Activated naive CD4-positive, alpha-beta T cell treated with anti-CD3 and anti-CD28 coated beads, Interleukin-2, amount 10 ng/mL, durations not matched to agents 7 days and 5 days (primary cell): ENCODE results near the gene THSD8.
"Not testable (repeated sequence)": the region's sequence is repeated elsewhere in the genome, so short reads cannot be mapped to it uniquely, and the experiment has no call there.

ENCODE experiments used
- CTCF ChIA-PET: fragments of 350-600 bp; sonication (Branson Sonifier 250); formaldehyde crosslinking; loops from one replicate; lab custom pipeline; 2021; ENCODE audit warnings: antibody characterized with exemption; lab: Charles Lee
- DNase-seq: peaks from one replicate; pipeline ENCODE4 v3.0.0-alpha.2; 2020
- H3K27ac Mint-ChIP-seq: one replicate; pipeline ENCODE4 v1.8.0; 2021; ENCODE audit warnings: mild to moderate bottlenecking, moderate library complexity, mixed read lengths
- H3K27me3 Mint-ChIP-seq: one replicate; pipeline ENCODE4 v1.8.0; 2021; ENCODE audit warnings: mild to moderate bottlenecking, mixed read lengths
- H3K36me3 Mint-ChIP-seq: one replicate; pipeline ENCODE4 v1.8.0; 2021; ENCODE audit warnings: mixed read lengths
- H3K4me1 Mint-ChIP-seq: one replicate; pipeline ENCODE4 v1.8.0; 2021; ENCODE audit warnings: mixed read lengths
- H3K4me3 Mint-ChIP-seq: one replicate; pipeline ENCODE4 v1.8.0; 2021; ENCODE audit warnings: mild to moderate bottlenecking, moderate library complexity, mixed read lengths
- H3K9me3 Mint-ChIP-seq: one replicate; pipeline ENCODE4 v1.8.0; 2021; ENCODE audit warnings: mixed read lengths

The THSD8 gene

DNA sequence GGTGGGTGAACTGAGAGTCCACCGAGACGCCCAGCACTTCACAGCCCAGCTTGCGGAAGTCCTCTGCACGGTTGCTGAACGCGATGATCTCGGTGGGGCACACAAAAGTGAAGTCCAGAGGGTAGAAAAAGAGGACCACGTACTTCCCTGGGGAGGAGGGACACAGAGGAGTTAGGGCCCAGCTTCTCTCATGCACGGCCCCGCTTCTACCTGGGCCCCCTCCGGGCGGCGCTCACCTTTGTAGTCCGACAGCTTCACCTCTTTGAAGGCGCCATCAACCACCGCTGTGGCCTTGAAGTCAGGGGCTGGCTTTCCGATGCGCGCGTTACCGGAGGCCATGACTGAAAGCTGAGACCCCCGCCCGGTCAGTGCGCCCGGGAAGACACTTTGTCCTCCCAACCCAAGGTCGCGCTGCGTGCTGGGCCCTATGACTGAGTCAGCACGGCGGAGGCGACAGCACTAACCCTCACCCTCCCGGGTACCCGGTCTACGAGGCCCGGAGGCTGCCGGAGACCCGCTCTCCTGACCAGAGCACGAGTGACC lies 875 bp upstream of the THSD8 start:
- Mint-ChIP-seq H3K27ac (peak overlapping the region; percentile 73), H3K4me3 (peak overlapping the region; percentile 83), H3K9me3 (no peaks in the 10 kb centered on the region), H3K27me3 (peaks cover 4% of the 10 kb centered on the region), H3K4me1 (peaks cover 39% of the 10 kb centered on the region), H3K36me3 (peaks cover 11% of the 10 kb centered on the region)
- peak; percentile 40 for DNase-seq
- CTCF ChIA-PET: interaction anchor here (0.7 to 14.0 kb wide), 2 partner anchors 32 to 47 kb away, joined by 3 to 706 read pairs; partner anchors contain the start of gene HOOK2

DNA sequence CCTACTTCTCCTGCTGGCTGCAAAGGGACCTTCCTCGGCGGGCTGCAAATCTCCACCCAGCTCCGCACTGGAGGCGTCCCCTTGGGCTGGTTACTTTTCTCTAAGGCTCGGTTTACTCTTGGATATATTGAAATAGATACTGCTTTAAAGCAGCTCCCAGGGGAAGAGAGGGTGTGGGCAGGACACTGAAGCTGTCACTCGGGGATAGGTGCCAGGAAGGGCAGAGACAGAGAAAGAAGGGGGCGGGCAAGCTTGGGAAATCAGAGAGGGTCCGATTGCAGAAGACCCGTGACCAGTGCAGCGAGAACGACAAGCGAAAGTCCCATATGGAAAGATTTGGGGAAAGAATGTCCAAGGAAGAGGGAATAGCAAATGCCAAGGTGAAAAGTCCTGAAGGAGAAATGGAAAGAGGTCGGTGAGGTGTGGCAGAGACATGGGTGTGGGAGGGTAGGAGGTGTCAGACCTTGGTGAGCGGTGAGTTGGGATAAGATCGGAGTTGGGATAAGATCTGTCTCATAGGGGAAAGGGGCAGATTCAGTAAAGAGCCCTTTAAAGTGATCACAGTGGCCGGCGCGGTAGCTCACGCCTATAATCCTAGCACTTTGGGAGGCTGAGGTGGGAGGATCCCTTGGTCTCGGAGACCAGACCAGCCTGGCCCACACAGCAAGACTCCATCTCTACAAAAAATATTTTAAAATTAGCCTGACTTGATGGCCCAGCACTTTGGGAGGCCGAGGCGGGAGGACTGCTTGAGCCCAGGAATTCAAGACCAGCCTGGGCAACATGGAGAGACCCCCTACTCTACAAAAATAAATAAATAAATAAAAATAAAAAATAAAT lies 618 bp downstream of the THSD8 start:
- peak overlapping the region; percentile 73 for H3K27ac Mint-ChIP-seq
- peaks cover 4% of the 10 kb centered on the region for H3K27me3 Mint-ChIP-seq
- no peaks in the 10 kb centered on the region for H3K9me3 Mint-ChIP-seq
- peaks cover 11% of the 10 kb centered on the region for H3K36me3 Mint-ChIP-seq
- peaks cover 43% of the 10 kb centered on the region for H3K4me1 Mint-ChIP-seq
- H3K4me3 Mint-ChIP-seq: peak overlapping the region; percentile 83
- CTCF ChIA-PET: interaction anchor here (0.6 to 14.0 kb wide), 7 partner anchors 11 to 163 kb away, joined by 3 to 706 read pairs (median 4); partner anchors contain the start of genes HOOK2 and RTBDN
- DNase-seq: no peak

DNA sequence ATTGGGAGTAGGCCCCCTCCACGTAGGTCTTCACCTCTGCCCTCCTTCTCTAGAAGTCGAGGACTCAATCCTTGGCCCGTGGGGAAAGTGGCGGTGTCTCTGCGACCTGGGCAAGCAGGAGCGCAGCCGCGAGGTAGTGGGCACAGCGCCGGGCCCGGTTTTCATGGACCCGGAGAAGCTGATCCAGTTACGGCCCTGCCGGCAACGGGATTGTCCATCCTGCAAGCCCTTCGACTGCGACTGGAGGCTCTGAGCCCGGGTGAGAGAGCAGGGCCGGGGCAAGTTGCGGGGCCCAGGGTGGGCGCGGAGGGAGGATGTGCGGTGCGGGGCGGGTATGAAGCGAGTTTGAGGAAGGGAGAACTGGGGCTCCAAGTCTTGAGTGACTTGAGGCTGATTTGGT lies 2.2 kb downstream of the THSD8 start:
- CTCF ChIA-PET: interaction anchor here (14.0 kb wide), 1 partner anchor 35 kb away, joined by 706 read pairs; the partner anchor contains the start of gene HOOK2
- Mint-ChIP-seq H3K36me3 (peaks cover 13% of the 10 kb centered on the region), H3K9me3 (no peaks in the 10 kb centered on the region), H3K27ac (no peak overlapping the region), H3K27me3 (peaks cover 4% of the 10 kb centered on the region), H3K4me3 (no peak overlapping the region), H3K4me1 (peaks cover 47% of the 10 kb centered on the region)
- DNase-seq: no peak

GRCh38 chr19:12806242-12807081 lies 4.6 kb downstream of the THSD8 start, which contains the start of gene RNASEH2A:
TSS of gene RNASEH2A (plus strand) at chr19:12806584. CDS start at chr19:12806674, 90 bp downstream.
- Mint-ChIP-seq H3K9me3 (no peaks in the 10 kb centered on the region), H3K4me3 (peak within 1 kb of the TSS; percentile 94), H3K27ac (peak within 1 kb of the TSS; percentile 88), H3K36me3 (peaks cover 15% of the 10 kb centered on the region), H3K27me3 (peaks cover 4% of the 10 kb centered on the region), H3K4me1 (peaks cover 29% of the 10 kb centered on the region)
- peak; percentile 92 for DNase-seq
- CTCF ChIA-PET: interaction anchor here (0.8 to 1.6 kb wide), 6 partner anchors 10 to 49 kb away, joined by 3 to 4 read pairs (median 3); no protein-coding TSS in a partner anchor

DNA sequence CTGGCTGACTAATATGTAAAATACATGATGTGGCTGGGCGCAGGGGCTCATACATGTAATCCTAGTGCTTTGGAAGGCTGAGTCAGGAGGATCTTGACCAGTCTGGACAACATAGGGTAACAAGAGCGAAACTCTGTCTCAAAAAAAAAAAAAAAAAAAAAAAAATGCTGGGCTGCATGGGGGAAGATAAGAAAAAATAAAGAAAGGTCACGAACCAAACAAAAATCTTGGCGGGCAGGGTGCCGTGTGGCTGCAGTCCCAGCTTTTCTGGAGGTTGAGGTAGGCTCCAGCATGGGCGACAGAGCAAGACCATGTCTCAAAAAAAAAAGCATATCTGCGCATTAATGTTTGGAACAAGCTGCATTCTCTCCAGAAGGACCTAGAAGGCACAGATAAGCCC lies 13.2 kb downstream of the THSD8 start:
- no peak overlapping the region for H3K27ac Mint-ChIP-seq
- H3K4me1 Mint-ChIP-seq: no peaks in the 10 kb centered on the region
- H3K9me3 Mint-ChIP-seq: no peaks in the 10 kb centered on the region
- no peak overlapping the region for H3K4me3 Mint-ChIP-seq
- CTCF ChIA-PET: no interaction called here
- no peak for DNase-seq
- H3K27me3 Mint-ChIP-seq: no peaks in the 10 kb centered on the region
- peaks cover 11% of the 10 kb centered on the region for H3K36me3 Mint-ChIP-seq

GRCh38 chr19:12817188-12817587 lies 15.3 kb downstream of the THSD8 start:
- H3K27ac Mint-ChIP-seq, H3K27me3 Mint-ChIP-seq, H3K9me3 Mint-ChIP-seq, DNase-seq, H3K4me1 Mint-ChIP-seq, H3K4me3 Mint-ChIP-seq, CTCF ChIA-PET: not testable (repeated sequence)
- peaks cover 11% of the 10 kb centered on the region for H3K36me3 Mint-ChIP-seq

GRCh38 chr19:12817810-12818209 lies 15.9 kb downstream of the THSD8 start:
- DNase-seq, H3K9me3 Mint-ChIP-seq, H3K27ac Mint-ChIP-seq, H3K36me3 Mint-ChIP-seq, H3K4me3 Mint-ChIP-seq, H3K4me1 Mint-ChIP-seq, H3K27me3 Mint-ChIP-seq: not testable (repeated sequence)
- CTCF ChIA-PET: interaction anchor here (1.2 kb wide), 1 partner anchor 57 kb away, joined by 3 read pairs; no protein-coding TSS in a partner anchor

GRCh38 chr19:12821761-12822160 lies 19.9 kb downstream of the THSD8 start:
- DNase-seq: no peak
- H3K36me3 Mint-ChIP-seq: no peaks in the 10 kb centered on the region
- peaks cover 28% of the 10 kb centered on the region for H3K27me3 Mint-ChIP-seq
- H3K27ac Mint-ChIP-seq: no peak overlapping the region
- H3K4me3 Mint-ChIP-seq: no peak overlapping the region
- CTCF ChIA-PET: interaction anchor here (0.7 kb wide), 1 partner anchor 48 kb away, joined by 3 read pairs; no protein-coding TSS in a partner anchor
- H3K4me1 Mint-ChIP-seq: peaks cover 12% of the 10 kb centered on the region
- no peaks in the 10 kb centered on the region for H3K9me3 Mint-ChIP-seq

DNA sequence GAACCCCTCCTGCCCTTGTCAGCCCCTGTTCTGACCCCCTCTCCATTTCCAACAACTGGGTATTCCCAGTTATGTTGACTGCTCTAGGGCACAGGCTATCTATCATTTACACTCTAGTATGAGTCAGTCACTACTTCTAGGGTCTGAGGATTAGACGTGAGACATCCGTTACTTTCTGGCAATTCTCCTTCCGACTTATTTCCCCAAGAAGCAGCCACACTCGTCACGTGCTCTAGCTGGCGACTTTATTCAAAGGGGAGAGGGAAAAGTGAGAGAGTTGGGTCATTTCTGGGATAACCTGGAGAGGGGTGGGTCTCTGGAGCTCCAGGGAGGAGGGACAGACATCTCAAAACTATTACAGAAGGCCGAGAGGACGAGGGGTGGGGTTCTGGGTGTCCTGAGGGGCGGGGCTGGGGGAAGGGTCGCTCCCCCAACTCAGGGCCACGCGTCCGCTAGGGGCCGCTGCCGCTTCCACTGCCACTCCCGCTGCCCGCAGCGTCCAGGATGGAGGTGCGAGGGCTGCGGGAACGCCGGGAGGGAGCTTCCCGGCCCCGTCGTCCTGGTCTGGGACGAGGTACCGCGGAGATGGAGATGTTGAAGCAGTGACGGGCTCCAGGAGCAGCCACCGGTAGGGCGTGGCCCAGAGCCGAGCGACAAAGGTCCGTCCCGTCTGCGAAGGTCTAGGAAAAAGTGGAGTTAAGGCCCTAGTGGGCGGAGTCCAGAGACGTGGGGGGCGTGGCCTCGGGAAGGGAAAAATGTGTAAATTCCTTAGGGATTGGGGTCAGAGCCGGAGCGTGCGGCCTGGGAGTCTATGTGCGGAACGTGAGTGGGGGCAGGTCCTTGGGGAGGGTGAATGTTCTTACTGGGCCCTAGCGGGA lies 23.6 kb downstream of the THSD8 start:
- peaks cover 12% of the 10 kb centered on the region for H3K4me1 Mint-ChIP-seq
- H3K4me3 Mint-ChIP-seq: no peak overlapping the region
- H3K27me3 Mint-ChIP-seq: peaks cover 65% of the 10 kb centered on the region
- H3K9me3 Mint-ChIP-seq: no peaks in the 10 kb centered on the region
- no peaks in the 10 kb centered on the region for H3K36me3 Mint-ChIP-seq
- H3K27ac Mint-ChIP-seq: no peak overlapping the region
- DNase-seq: no peak
- CTCF ChIA-PET: interaction anchor here (1.0 to 1.8 kb wide), 4 partner anchors 12 to 63 kb away, joined by 3 to 6 read pairs (median 4); no protein-coding TSS in a partner anchor

DNA sequence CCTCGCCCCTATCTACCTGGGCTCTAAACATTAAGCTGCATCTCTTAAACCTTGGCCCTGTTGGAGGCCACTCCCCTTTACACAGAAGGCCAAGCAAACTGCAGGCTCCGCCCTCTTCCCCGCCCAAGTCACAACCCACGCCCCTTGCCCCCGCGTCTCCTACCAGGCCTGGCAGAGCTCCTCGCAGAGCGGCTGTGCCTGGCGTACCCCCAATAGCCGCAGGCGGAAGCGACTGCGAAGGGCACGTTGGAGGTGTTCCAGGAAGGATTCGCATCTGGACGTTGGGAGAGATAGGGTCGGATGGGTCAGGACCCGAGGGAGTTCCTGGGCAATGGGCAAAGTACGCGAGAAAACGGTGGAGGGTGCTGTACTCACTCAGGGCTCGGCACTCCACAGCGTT lies 26.6 kb downstream of the THSD8 start:
- no peak overlapping the region for H3K4me3 Mint-ChIP-seq
- peaks cover 94% of the 10 kb centered on the region for H3K27me3 Mint-ChIP-seq
- peaks cover 20% of the 10 kb centered on the region for H3K4me1 Mint-ChIP-seq
- peak; percentile 57 for DNase-seq
- CTCF ChIA-PET: interaction anchor here (1.0 to 2.0 kb wide), 4 partner anchors 19 to 68 kb away, joined by 3 to 6 read pairs (median 5); no protein-coding TSS in a partner anchor
- H3K27ac Mint-ChIP-seq: no peak overlapping the region
- no peaks in the 10 kb centered on the region for H3K9me3 Mint-ChIP-seq
- H3K36me3 Mint-ChIP-seq: no peaks in the 10 kb centered on the region

DNA sequence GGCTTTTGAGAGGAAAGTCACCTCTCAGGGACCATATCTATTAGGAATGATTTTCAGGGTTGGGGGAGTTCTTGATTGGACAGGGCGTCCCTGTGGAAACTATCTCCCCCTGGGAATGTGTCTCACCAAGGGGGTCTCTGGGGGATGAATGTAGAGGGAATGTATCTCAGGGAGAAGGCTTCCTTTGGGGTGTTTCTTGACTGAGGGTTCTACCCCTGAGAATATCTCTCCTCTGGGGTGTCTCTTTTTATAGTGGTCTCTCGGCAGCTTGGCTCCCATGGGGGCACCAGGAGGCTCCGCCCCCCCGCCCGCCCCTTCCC lies 31.5 kb downstream of the THSD8 start:
- Mint-ChIP-seq H3K27me3 (peaks cover 99% of the 10 kb centered on the region), H3K4me1 (peaks cover 20% of the 10 kb centered on the region), H3K36me3 (no peaks in the 10 kb centered on the region), H3K9me3 (no peaks in the 10 kb centered on the region), H3K27ac (no peak overlapping the region), H3K4me3 (peak overlapping the region; percentile 30)
- CTCF ChIA-PET: interaction anchor here (1.3 to 2.1 kb wide), 2 partner anchors 31 to 132 kb away, joined by 3 to 5 read pairs; partner anchors contain the start of genes PRDX2 and THSD8
- DNase-seq: no peak

DNA sequence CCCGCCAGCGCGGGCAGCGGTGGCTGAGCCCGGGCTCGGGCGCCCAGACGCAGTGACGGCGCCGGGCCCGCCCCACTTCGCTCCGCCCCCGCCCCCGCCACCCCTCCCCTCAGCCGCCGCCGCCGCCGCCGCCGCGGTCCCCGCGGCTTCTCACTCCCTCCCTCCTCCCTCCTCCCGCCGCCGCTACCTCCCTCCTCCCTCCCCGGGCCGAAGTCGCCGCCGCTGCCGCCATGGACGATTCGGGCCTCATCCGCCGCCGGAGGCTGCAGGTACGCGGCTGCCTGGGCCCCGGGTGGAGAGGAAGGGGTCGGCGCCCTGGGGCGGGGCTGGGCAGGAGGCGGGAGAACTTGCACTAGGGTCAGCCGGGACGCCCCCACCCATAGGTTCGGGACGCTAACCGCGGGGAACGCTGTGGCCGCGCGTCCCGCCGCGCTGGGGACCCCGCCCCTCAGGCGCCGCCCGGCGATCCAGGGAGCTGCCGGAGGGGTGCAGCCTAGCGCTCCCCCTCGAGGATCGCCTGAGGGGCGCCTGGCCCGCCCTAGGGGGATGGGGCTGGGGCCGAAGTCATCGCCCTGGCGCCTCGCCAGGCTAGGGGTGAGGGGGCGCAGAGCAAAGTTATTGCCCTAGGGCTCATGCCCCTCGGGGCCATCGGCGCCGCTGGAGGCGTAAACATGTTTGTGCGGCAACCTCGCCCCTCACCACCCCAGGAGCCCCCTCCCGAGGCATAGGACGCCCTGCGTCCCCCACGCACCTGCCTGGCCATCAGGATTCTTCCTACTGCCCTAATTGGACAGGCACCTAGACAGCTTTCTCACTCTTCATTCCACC lies 32.1 kb downstream of the THSD8 start:
- DNase-seq: peak; percentile 57

More for the DNA sequence above, 32.1 kb downstream of the THSD8 start:
- Mint-ChIP-seq H3K27ac (no peak overlapping the region), H3K27me3 (peaks cover 99% of the 10 kb centered on the region), H3K9me3 (no peaks in the 10 kb centered on the region), H3K4me3 (peak overlapping the region; percentile 41), H3K4me1 (peaks cover 22% of the 10 kb centered on the region), H3K36me3 (no peaks in the 10 kb centered on the region)
- CTCF ChIA-PET: interaction anchor here (0.9 to 2.1 kb wide), 5 partner anchors 14 to 131 kb away, joined by 3 to 6 read pairs (median 4); partner anchors contain the start of genes PRDX2 and THSD8
